Astrocyte (in vitro differentiated cells and primary cell): Measurements from ENCODE around the gene SHB.

ENCODE experiments used
- EZH2 ChIP-seq: IDR thresholded peaks from 2 replicates; pipeline ENCODE4 v1.6.1; 2012; ENCODE audit warnings: mild to moderate bottlenecking, low read length, inconsistent platforms; ENCODE audit not compliant: insufficient read depth
- TF ChIP-seq, protein P1 (sequence below): IDR thresholded peaks from 2 replicates; pipeline ENCODE4 v1.5.1; 2011; ENCODE audit warnings: low read depth, mild to moderate bottlenecking, inconsistent platforms, low read length, moderate library complexity; ENCODE audit not compliant: insufficient read depth

DNA sequence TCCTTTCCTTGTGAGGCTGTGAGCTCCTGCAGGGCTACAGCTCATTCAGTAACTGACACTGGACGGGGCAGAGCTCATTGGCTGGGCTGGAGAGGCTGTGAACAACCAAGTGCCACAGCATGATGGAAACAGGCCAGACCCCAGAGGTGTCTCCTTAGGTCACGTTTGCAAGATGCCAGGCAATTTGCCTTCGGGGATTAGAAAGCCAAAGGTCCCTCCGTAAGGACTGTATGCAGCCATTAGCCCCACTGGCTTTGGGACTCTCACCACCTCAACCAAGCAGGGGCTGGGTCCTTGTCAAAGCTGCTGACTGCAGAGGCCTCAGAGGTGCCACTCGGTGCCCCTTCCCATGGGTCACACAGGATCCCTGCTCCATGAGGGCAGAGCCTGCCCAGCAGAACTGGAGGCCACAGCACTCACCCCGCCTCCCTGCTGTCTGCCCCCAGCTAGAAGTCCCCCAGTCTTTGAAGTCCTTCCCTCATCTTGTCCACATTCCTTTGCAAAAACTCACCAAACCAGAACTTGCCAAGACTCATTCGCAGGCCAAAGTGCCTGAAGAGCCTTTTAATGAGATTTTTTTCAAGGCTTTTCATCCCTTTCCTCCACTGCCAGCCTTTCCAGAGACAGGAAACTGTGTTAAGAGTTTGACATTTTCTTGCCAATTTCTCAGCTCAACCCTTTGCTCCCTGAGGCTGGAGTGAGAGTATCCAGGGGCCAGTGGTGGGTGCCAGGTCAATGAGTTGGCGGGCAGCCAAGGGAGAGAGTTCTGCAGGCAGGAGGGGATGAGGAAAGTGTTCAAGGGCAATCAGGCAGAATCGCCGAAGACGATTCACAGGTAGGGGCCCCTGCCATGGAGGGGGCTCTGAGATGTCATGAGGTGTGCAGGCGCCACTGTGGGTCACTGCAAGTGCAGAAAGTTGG is 125.4 kb downstream of the SHB start:
- TF ChIP-seq, protein P1, sequence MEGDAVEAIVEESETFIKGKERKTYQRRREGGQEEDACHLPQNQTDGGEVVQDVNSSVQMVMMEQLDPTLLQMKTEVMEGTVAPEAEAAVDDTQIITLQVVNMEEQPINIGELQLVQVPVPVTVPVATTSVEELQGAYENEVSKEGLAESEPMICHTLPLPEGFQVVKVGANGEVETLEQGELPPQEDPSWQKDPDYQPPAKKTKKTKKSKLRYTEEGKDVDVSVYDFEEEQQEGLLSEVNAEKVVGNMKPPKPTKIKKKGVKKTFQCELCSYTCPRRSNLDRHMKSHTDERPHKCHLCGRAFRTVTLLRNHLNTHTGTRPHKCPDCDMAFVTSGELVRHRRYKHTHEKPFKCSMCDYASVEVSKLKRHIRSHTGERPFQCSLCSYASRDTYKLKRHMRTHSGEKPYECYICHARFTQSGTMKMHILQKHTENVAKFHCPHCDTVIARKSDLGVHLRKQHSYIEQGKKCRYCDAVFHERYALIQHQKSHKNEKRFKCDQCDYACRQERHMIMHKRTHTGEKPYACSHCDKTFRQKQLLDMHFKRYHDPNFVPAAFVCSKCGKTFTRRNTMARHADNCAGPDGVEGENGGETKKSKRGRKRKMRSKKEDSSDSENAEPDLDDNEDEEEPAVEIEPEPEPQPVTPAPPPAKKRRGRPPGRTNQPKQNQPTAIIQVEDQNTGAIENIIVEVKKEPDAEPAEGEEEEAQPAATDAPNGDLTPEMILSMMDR, result no peak
- TF ChIP-seq EZH2, result no peak
